ENCODE results near the gene SCGB1D1.
"Not testable (repeated sequence)": the region's sequence is repeated elsewhere in the genome, so short reads cannot be mapped to it uniquely, and the experiment has no call there.

The SCGB1D1 gene

DNA sequence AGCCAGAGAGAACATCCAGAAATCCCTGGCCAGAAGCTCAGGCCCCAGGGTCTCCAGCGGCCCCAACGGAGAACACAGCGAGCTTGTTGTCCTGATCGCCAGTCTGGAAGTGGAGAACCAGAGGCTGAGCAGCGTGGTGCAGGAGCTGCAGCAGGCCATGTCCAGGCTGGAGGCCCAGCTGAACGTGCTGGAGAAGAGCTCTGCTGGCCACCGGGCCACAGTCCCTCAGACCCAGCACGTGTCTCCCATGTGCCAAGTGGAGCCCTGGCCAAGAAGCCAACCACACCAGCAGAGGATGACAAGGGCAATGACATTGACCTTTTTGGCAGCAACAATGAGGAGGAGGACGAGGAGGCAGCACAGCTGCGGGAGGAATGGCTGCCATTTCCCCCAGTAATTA is 20.6 kb upstream of the SCGB1D1 start:
- DNase-seq, result no peak

DNA sequence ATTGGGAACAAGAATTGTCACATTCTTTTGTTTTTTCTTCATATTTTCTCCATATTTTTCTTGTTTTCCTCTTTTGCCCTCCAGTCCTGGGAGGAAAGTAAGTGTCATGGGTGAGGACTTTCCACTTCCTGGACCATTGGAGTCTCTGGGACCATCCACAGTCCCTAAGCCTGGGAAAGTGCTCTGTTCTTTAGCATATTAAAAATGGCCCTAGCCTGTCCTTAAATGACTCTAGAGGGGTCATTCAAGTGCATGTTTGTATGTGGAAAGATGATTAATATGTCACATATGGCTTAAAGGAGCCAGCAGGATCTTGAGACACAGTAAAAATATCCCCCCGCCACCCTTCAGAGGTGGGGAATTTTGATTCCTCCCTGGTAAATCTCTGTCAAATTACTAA is 20.1 kb upstream of the SCGB1D1 start:
- no peak for DNase-seq

DNA sequence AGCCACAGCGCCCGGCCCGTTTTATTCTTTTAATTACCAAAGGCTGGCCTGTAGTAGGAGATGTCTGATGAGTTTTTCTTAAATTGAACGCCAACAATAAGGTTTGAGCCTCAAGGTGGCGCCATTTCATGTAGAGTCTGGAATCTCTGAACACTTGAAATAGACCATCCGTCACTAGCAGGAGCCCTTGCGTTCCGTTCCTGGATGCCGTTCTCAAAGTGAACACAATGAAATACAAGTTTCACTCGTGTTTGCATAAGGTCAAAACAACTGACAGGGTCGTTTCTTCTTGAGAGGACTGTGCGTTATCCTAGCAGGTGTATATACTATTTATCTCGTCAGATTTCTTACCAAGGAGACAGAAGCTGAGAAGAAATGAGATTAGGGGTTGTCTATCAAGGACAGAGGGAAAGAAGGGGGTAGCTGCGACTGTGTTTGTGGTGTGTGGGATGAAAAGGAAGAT is 18.7 kb upstream of the SCGB1D1 start:
- peak; percentile 49 for DNase-seq

GRCh38 chr11:62172294-62172693 is 17.7 kb upstream of the SCGB1D1 start:
- DNase-seq, result no peak

DNA sequence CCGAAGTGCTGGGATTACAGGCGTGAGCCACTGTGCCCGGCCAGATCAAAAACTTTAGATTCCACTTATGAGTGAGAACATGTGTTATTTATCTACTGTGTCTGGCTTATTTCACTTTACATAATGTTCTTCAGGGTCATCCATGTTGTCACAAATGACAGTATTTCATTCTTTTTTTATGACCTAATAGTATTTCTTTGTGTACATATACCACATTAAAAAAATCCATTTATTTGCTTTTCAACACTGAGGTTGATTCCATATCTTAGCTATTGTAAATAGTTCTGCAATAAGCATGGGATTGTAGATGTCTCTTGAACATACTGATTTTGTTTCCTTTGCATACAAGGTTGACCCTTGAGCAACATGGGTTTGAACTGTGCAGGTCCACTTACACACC is 13.2 kb upstream of the SCGB1D1 start:
- DNase-seq, result no peak

- DNase-seq, result no peak
These were observed 10.0 kb upstream of the SCGB1D1 start for GRCh38 chr11:62179995-62180394.

DNA sequence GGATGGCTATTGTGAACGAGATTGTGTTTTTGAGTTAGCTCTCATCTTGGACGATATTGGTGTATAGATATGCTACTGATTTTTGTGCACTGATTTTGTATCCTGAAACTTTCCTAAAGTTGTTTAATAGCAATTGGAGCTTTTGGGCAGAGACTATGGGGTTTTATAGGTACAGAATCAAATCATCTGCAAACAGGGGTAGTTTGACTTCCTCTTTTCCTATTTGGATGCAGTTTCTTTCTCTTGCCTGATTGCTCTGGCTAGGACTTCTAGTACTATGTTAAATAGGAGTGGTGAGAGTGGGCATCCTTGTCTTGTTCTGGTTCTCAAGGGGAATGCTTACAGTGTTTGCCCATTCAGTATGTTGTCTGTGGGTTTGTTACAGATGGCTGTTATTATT is 8.9 kb upstream of the SCGB1D1 start:
- no peak for DNase-seq

DNA sequence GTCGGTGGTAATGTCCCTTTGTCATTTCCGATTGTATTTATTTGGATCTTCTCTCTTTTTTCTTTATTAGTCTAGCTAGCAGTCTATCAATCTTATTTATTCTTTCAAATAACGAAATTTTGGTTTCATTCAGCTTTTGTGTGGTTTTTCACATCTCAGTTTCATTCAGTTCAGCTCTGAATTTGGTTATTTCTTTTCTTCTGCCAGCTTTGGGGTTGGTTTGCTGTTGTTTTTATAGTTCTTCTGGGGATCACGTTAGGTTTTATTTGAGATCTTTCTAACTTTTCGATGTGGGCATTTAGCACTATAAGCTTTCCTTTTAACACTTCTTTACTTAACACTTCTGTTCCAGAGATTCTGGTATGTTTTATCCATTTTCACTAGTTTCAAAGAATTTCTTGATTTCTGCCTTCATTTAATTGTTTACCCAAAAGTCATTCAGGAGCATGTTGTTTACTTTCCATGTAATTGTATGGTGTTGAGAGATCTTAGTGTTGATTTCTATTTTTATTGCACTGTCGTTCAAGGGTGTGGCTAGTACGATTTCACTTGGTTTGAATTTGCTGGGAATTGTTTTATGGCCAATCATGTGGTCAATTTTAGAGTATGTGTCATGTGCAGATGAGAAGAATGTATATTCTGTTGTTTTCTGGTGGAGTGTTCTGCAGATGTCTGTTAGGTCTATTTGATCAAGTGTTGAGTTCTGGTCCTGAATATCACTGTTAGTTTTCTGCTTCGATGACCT is 7.7 kb upstream of the SCGB1D1 start:
- DNase-seq, result no peak

- no peak for DNase-seq
These were observed 3.8 kb upstream of the SCGB1D1 start for GRCh38 chr11:62186195-62186594.

DNA sequence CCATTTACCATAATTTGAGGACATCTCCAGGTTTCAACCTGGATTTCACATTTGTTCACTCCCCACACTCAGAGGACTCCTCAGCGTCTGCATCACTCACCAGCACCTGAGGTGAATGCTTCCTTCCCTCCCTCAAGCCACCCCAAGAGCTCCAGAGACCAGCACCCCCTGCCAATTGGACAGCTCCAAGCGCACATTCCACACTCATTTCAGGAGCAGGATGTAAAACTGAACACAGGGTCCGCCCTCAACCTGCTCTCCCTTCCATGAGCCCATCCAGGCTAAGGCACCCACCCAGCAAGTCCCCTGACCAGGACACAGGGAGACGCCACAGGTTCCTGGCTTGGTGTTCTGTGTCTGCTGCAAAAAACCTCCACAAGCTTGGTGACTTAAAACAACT is 3.9 kb downstream of the SCGB1D1 start:
- no peak for DNase-seq

DNA sequence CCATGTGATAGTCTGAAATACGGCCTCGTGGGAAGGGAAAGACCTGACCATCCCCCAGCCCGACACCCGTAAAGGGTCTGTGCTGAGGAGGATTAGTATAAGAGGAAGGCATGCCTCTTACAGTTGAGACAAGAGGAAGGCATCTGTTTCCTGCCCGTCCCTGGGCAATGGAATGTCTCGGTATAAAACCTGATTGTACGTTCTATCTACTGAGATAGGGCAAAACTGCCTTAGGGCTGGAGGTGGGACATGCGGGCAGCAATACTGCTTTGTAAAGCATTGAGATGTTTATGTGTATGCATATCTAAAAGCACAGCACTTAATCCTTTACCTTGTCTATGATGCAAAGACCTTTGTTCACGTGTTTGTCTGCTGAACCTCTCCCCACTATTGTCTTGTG is 5.0 kb downstream of the SCGB1D1 start:
- DNase-seq, result not testable (repeated sequence)

GRCh38 chr11:62195945-62196344 is 5.9 kb downstream of the SCGB1D1 start:
- DNase-seq, result no peak

GRCh38 chr11:62197400-62197799 is 7.4 kb downstream of the SCGB1D1 start:
- not testable (repeated sequence) for DNase-seq

- no peak for DNase-seq
These were observed 11.4 kb downstream of the SCGB1D1 start for GRCh38 chr11:62201376-62201775.

- no peak for DNase-seq
These were observed 12.9 kb downstream of the SCGB1D1 start for GRCh38 chr11:62202910-62203309.

- DNase-seq, result no peak
These were observed 14.4 kb downstream of the SCGB1D1 start for GRCh38 chr11:62204430-62204829.

- no peak for DNase-seq
These were observed 15.4 kb downstream of the SCGB1D1 start for GRCh38 chr11:62205441-62205840.

- not testable (repeated sequence) for DNase-seq
These were observed 16.5 kb downstream of the SCGB1D1 start for GRCh38 chr11:62206276-62207066.

- DNase-seq, result no peak
These were observed 18.7 kb downstream of the SCGB1D1 start for GRCh38 chr11:62208785-62209144.

GRCh38 chr11:62217191-62217748 is 27.3 kb downstream of the SCGB1D1 start:
- no peak for DNase-seq

GRCh38 chr11:62221498-62221897 is 31.5 kb downstream of the SCGB1D1 start:
- DNase-seq, result no peak

- DNase-seq, result no peak
These were observed 33.1 kb downstream of the SCGB1D1 start for GRCh38 chr11:62223095-62223494.

DNA sequence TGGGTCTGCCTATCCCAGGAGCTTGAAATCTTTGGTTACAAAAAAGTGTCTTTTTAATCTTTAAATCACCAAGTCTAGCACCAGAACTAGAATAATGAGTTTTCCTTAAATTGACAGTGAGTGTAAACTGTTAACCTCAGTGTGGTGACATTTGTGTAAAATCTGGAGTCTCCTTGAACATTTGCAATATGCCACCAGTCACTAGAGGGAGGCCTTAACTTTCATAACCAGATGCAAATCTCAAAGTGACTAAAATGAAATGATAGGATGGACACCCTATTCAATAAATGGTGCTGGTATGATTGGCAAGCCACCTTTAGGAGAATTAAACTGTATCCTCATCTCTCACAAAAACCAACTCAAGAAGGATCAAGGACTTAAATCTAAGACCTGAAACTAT is 43.7 kb downstream of the SCGB1D1 start:
- no peak for DNase-seq

DNA sequence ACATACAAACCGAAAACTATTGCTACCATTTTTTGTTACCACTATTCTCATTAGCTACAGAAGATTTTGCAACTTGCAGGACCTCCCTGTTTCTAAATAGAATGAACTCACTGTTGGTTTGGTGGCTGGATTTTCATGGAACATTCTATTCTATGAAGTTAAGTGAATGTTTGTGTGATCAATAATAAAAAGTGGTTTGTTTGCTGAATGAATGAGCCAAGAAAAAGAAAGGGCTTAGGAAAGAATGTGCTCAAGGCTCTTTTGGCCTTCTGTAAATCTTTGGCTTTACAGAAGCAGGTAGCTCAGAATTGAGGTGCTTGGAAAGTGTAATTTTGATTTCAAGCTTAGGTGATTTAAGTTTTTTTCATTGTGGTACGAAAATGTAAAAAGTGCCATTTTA is 46.2 kb downstream of the SCGB1D1 start:
- no peak for DNase-seq
